IMR-90 (cell line): Measurements from ENCODE around the gene ALDH7A1. TPM values are rescaled to one million over a fixed set of nuclear protein-coding genes. Genes with fewer than 3 reads are reported as not detected.

Experiments
- ATAC-seq: fragments of 200-7000 bp; cut with Tn5 transposase; 2 replicates; pipeline ENCODE4 v1.9.1; 2020; ENCODE audit warnings: low read depth, mild to moderate bottlenecking, moderate library complexity
- BruUV-seq: library from RNA; stranded (reverse); fragments of 400-500 nt; replicated peaks from 2 replicates; lab custom pipeline; 2021; lab: Mats Ljungman, UMichigan
- CTCF ChIA-PET: fragments of 300-600 bp; formaldehyde crosslinking; extraction: SDS; loops from one replicate; lab custom pipeline; 2021; ENCODE audit warnings: antibody characterized with exemption; lab: Yijun Ruan, JAX
- POLR2A ChIA-PET: fragments of 300-600 bp; sonication (Branson Sonifier 250); formaldehyde crosslinking; loops from one replicate; lab custom pipeline; 2022; ENCODE audit warnings: antibody characterized with exemption; ENCODE audit not compliant: unreplicated experiment; lab: Charles Lee
- DNase-seq: peaks from one replicate; pipeline ENCODE4 v3.0.0; 2013
- H2AFZ ChIP-seq: replicated peaks from 2 replicates; pipeline ENCODE3; 2013; ENCODE audit warnings: low read length, mild to moderate bottlenecking; ENCODE audit not compliant: poor library complexity
- H2AK5ac ChIP-seq: 2 replicates; pipeline ENCODE4 v1.6.1; 2013; ENCODE audit warnings: low read depth, low read length, inconsistent platforms
- H2AK9ac ChIP-seq: replicated peaks from 2 replicates; pipeline ENCODE3; 2013; ENCODE audit warnings: mild to moderate bottlenecking, low read depth, low read length, moderate library complexity; ENCODE audit not compliant: poor library complexity
- H2BK120ac ChIP-seq: 2 replicates; pipeline ENCODE4 v1.6.1; 2013; ENCODE audit warnings: low read depth, low read length, inconsistent platforms
- H2BK15ac ChIP-seq: 3 replicates; pipeline ENCODE4 v1.6.1; 2013; ENCODE audit warnings: low read depth, low read length, inconsistent platforms
- H2BK20ac ChIP-seq: 2 replicates; pipeline ENCODE4 v1.6.1; 2013; ENCODE audit warnings: low read depth, mild to moderate bottlenecking, inconsistent platforms, low read length, moderate library complexity
- H2BK5ac ChIP-seq: 2 replicates; pipeline ENCODE4 v1.6.1; 2013; ENCODE audit warnings: mild to moderate bottlenecking, low read depth, low read length, inconsistent platforms; ENCODE audit not compliant: poor library complexity, severe bottlenecking
- H3K14ac ChIP-seq: replicated peaks from 2 replicates; pipeline ENCODE4 v1.6.1; 2013; ENCODE audit warnings: low read depth, low read length, inconsistent platforms
- H3K18ac ChIP-seq: 2 replicates; pipeline ENCODE4 v1.6.1; 2013; ENCODE audit warnings: low read depth, low read length, control low read depth
- H3K23ac ChIP-seq: 2 replicates; pipeline ENCODE4 v1.6.1; 2013; ENCODE audit warnings: low read depth, low read length, inconsistent platforms
- H3K27ac ChIP-seq: 2 replicates; pipeline ENCODE4 v1.5.1; 2013; ENCODE audit warnings: mild to moderate bottlenecking, control low read depth, low read length; ENCODE audit not compliant: insufficient read depth
- H3K27me3 ChIP-seq: 2 replicates; pipeline ENCODE4 v1.6.1; 2013; ENCODE audit warnings: low read length; ENCODE audit not compliant: control insufficient read depth, insufficient read depth
- H3K36me3 ChIP-seq: 2 replicates; pipeline ENCODE4 v1.6.1; 2013; ENCODE audit warnings: low read length, mixed read lengths; ENCODE audit not compliant: control insufficient read depth, insufficient read depth
- H3K4ac ChIP-seq: 2 replicates; pipeline ENCODE4 v1.6.1; 2013; ENCODE audit warnings: low read depth, low read length, inconsistent platforms
- H3K4me1 ChIP-seq: 2 replicates; pipeline ENCODE4 v1.6.1; 2013; ENCODE audit warnings: low read length, mixed read lengths; ENCODE audit not compliant: control insufficient read depth, insufficient read depth
- H3K4me2 ChIP-seq: 2 replicates; pipeline ENCODE4 v1.6.1; 2013; ENCODE audit warnings: low read depth, mild to moderate bottlenecking, control low read depth, low read length, moderate library complexity
- H3K4me3 ChIP-seq: 2 replicates; pipeline ENCODE4 v1.5.1; 2013; ENCODE audit warnings: low read depth, mild to moderate bottlenecking, control low read depth, low read length, moderate library complexity; ENCODE audit not compliant: insufficient read depth
- H3K56ac ChIP-seq: 2 replicates; pipeline ENCODE4 v1.6.1; 2013; ENCODE audit warnings: low read length, inconsistent platforms; ENCODE audit not compliant: insufficient read depth; ENCODE audit errors: extremely low read depth
- H3K79me1 ChIP-seq, 2 experiments: 2 replicates each; pipeline ENCODE4 v1.6.1; 2013; ENCODE audit warnings: low read length in 2 of 2, inconsistent platforms in 1 of 2, low read depth in 1 of 2
- H3K9ac ChIP-seq: 2 replicates; pipeline ENCODE4 v1.6.1; 2013; ENCODE audit warnings: low read depth, low read length, control low read depth
- H3K9me1 ChIP-seq: 2 replicates; pipeline ENCODE4 v1.6.1; 2013; ENCODE audit warnings: low read length, inconsistent platforms; ENCODE audit not compliant: insufficient read depth
- H3K9me3 ChIP-seq: 2 replicates; pipeline ENCODE4 v1.6.1; 2013; ENCODE audit warnings: low read length; ENCODE audit not compliant: control insufficient read depth, insufficient read depth
- H4K20me1 ChIP-seq: 2 replicates; pipeline ENCODE4 v1.6.1; 2013; ENCODE audit warnings: low read length, inconsistent platforms; ENCODE audit not compliant: insufficient read depth
- H4K5ac ChIP-seq: 2 replicates; pipeline ENCODE4 v1.6.1; 2013; ENCODE audit warnings: mild to moderate bottlenecking, low read depth, low read length, control low read depth
- H4K8ac ChIP-seq, 2 experiments: 2 replicates each; pipeline ENCODE4 v1.6.1; 2013; ENCODE audit warnings: low read depth in 2 of 2, low read length in 2 of 2, control low read depth in 1 of 2, inconsistent platforms in 1 of 2
- H4K91ac ChIP-seq: 2 replicates; pipeline ENCODE4 v1.6.1; 2013; ENCODE audit warnings: low read depth, low read length, inconsistent platforms; ENCODE audit not compliant: insufficient read depth
- CEBPB ChIP-seq: IDR thresholded peaks from 2 replicates; pipeline ENCODE4 v1.6.1; 2012; ENCODE audit warnings: low read depth, low read length, improper control_type of control experiment
- MAFK ChIP-seq: IDR thresholded peaks from 2 replicates; pipeline ENCODE4 v1.6.1; 2012; ENCODE audit warnings: low read depth, low read length, improper control_type of control experiment
- MAZ ChIP-seq: IDR thresholded peaks from 2 replicates; pipeline ENCODE4 v1.6.1; 2012; ENCODE audit warnings: low read depth, mild to moderate bottlenecking, low read length, improper control_type of control experiment, moderate library complexity, borderline replicate concordance
- RCOR1 ChIP-seq: IDR thresholded peaks from 2 replicates; pipeline ENCODE4 v1.6.1; 2012; ENCODE audit warnings: mild to moderate bottlenecking, low read length, improper control_type of control experiment; ENCODE audit not compliant: insufficient replicate concordance
- WGBS, 2 experiments: methylation state at CpG; one replicate each; pipeline versions ENCODE4 v1.1.5 to v1.1.7; 2013; ENCODE audit warnings: missing lambda C conversion rate in 2 of 2; ENCODE audit not compliant: insufficient read length in 1 of 2; ENCODE audit errors: extremely low coverage in 2 of 2; 5-methylcytosine and 5-hydroxymethylcytosine counted together
- dilution Hi-C: fragments of 300-500 bp; cut with HindIII; formaldehyde crosslinking; loops from one replicate; pipeline ENCODE4 v1.14.3; 2018; ENCODE audit warnings: low sequenced_read_pairs; ENCODE audit not compliant: unreplicated experiment
- in situ Hi-C: fragments of 300-500 bp; cut with MboI; formaldehyde crosslinking; loops from 3 replicates; pipeline ENCODE4 v1.14.3; 2019; ENCODE audit warnings: low sequenced_read_pairs, inconsistent platforms, mixed read lengths
- intact Hi-C: fragments of 100-400 bp; cut with micrococcal nuclease; formaldehyde crosslinking; loops from 2 replicates; pipeline ENCODE4 v1.10.0; 2022
- polyA plus RNA-seq, 3 experiments: library from polyadenylated mRNA; depleted of rRNA; stranded (reverse); fragments of >200 nt; gene quantifications; 2 replicates each; pipeline ENCODE4 v1.2.3, GENCODE V29; 2012; ENCODE audit warnings: low replicate concordance in 1 of 3
- total RNA-seq: library from RNA; depleted of rRNA; stranded (reverse); fragments of >200 nt; gene quantifications from 2 replicates; pipeline ENCODE4 v1.2.3, GENCODE V29; 2012
- TF ChIP-seq, protein P1 (sequence below): conservative IDR thresholded peaks from 2 replicates; pipeline ENCODE4 v1.5.1; 2012; ENCODE audit warnings: mild to moderate bottlenecking, low read depth, low read length, improper control_type of control experiment

The ALDH7A1 gene
- total and polyA plus RNA-seq, 2 of the 4 experiments (the other 2 are of a cell fraction) = 40.9 to 62.2 TPM

DNA sequence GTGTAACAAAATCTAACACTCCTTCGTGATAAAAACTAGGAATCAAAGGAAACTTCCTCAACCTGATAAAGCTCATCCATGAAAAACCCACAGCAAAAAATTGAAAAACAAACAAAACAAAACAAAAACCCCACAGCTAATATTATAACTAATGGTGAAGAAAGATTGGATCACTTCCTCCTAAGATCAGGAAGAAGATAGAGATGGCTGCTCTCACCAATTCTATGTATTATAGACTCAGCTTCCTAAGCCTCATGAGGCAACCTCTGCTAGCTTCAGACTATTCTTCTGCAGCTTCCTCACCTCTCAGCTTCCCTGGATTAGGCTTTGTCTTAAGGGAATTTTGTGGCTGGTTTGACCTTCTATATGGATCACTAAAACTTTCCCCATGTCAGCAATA lies 45.8 kb upstream of the ALDH7A1 start:
- ChIA-PET CTCF (no interaction called here), POLR2A (no interaction called here)
- no peak overlapping the region for H2AFZ ChIP-seq
- H3K27me3 ChIP-seq = no peaks in the 10 kb centered on the region
- in situ Hi-C loops = no loop called here
- dilution Hi-C loops = no loop called here
- no peak overlapping the region for H2BK120ac ChIP-seq
- WGBS, 2 experiments = 100% methylated on average over 1 of the region's 1 CpG; no CpG with 5 or more reads in 1 of the 2 experiments
- H3K9me1 ChIP-seq = no peaks in the 10 kb centered on the region
- no peaks in the 10 kb centered on the region for H3K36me3 ChIP-seq
- no peak overlapping the region for H3K56ac ChIP-seq
- H3K4ac ChIP-seq = no peak overlapping the region
- H3K4me1 ChIP-seq = no peaks in the 10 kb centered on the region
- H2AK5ac ChIP-seq = no peak overlapping the region
- no peak overlapping the region for H2BK15ac ChIP-seq
- H3K27ac ChIP-seq = no peak overlapping the region
- ATAC-seq (no peak), DNase-seq (no peak)
- no peak overlapping the region for H4K91ac ChIP-seq
- H4K5ac ChIP-seq = no peak overlapping the region
- no peaks in the 10 kb centered on the region for H3K79me1 ChIP-seq
- no peak overlapping the region for H3K9ac ChIP-seq
- H3K9me3 ChIP-seq = peaks cover 2% of the 10 kb centered on the region; the same call in 1 of the 2 replicates
- H3K4me3 ChIP-seq = no peak overlapping the region
- intact Hi-C loops = no loop called here
- H3K18ac ChIP-seq = no peak overlapping the region
- no peak overlapping the region for H2AK9ac ChIP-seq
- no peak overlapping the region for H3K4me2 ChIP-seq
- H4K8ac ChIP-seq = no peak overlapping the region
- TF ChIP-seq MAZ (no peak), RCOR1 (no peak), MAFK (no peak), CEBPB (no peak)
- TF ChIP-seq, protein P1, sequence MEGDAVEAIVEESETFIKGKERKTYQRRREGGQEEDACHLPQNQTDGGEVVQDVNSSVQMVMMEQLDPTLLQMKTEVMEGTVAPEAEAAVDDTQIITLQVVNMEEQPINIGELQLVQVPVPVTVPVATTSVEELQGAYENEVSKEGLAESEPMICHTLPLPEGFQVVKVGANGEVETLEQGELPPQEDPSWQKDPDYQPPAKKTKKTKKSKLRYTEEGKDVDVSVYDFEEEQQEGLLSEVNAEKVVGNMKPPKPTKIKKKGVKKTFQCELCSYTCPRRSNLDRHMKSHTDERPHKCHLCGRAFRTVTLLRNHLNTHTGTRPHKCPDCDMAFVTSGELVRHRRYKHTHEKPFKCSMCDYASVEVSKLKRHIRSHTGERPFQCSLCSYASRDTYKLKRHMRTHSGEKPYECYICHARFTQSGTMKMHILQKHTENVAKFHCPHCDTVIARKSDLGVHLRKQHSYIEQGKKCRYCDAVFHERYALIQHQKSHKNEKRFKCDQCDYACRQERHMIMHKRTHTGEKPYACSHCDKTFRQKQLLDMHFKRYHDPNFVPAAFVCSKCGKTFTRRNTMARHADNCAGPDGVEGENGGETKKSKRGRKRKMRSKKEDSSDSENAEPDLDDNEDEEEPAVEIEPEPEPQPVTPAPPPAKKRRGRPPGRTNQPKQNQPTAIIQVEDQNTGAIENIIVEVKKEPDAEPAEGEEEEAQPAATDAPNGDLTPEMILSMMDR = no peak
- no peaks in the 10 kb centered on the region for H4K20me1 ChIP-seq
- no peak overlapping the region for H2BK20ac ChIP-seq
- BruUV-seq = no TSS peak
- no peak overlapping the region for H3K23ac ChIP-seq
- no peak overlapping the region for H3K14ac ChIP-seq
- no peak overlapping the region for H2BK5ac ChIP-seq
